Muscle layer of duodenum (tissue), 2 donors: ENCODE data around the gene RAB4A.

ENCODE experiments used
- H3K27ac ChIP-seq: one replicate; pipeline ENCODE4 v1.7.0; 2013; ENCODE audit warnings: mild to moderate bottlenecking, low read length
- H3K27me3 ChIP-seq: one replicate; pipeline ENCODE4 v1.7.0; 2013; ENCODE audit warnings: low read depth, mild to moderate bottlenecking, control low read depth, low read length
- H3K36me3 ChIP-seq, 2 donors: one replicate each; pipeline ENCODE4 v1.7.0; 2013; ENCODE audit warnings: low read length in 2 of 2, control low read depth in 1 of 2, mild to moderate bottlenecking in 1 of 2; ENCODE audit not compliant: insufficient read depth in 2 of 2, control insufficient read depth in 1 of 2
- H3K4me1 ChIP-seq, 2 donors: one replicate each; pipeline ENCODE4 v1.7.0; 2013; ENCODE audit warnings: low read length in 2 of 2, mild to moderate bottlenecking in 2 of 2, control low read depth in 1 of 2, moderate library complexity in 1 of 2; ENCODE audit not compliant: insufficient read depth in 2 of 2, control insufficient read depth in 1 of 2
- H3K4me3 ChIP-seq, 2 donors: one replicate each; pipeline ENCODE4 v1.7.0; 2013; ENCODE audit warnings: low read length in 2 of 2, low read depth in 1 of 2, mild to moderate bottlenecking in 1 of 2
- H3K9me3 ChIP-seq, 2 donors: one replicate each; pipeline ENCODE4 v1.7.0; 2013; ENCODE audit warnings: low read length in 2 of 2, control low read depth in 1 of 2, mild to moderate bottlenecking in 1 of 2; ENCODE audit not compliant: control insufficient read depth in 1 of 2
- donor health status: healthy.

Gene RAB4A

GRCh38 chr1:229270547-229271447 is at the start of gene RAB4A:
Gene RAB4A, plus strand, starts transcription at chr1:229271111. Its CDS starts 229 bp downstream, at chr1:229271340.
- H3K27me3 ChIP-seq, result no peaks in the 10 kb centered on the region
- peak within 1 kb of the TSS; percentile 81 to 85 for H3K4me3 ChIP-seq
- H3K9me3 ChIP-seq, result peaks cover 0 to 6% of the 10 kb centered on the region in 2 donors
- H3K4me1 ChIP-seq, result peaks cover 9 to 41% of the 10 kb centered on the region in 2 donors
- peak within 1 kb of the TSS; percentile 78 for H3K27ac ChIP-seq
- H3K36me3 ChIP-seq, result no peaks in the 10 kb centered on the region

- H3K27ac ChIP-seq, result peak overlapping the region; percentile 43
- H3K4me3 ChIP-seq, result no peak overlapping the region
Observed at GRCh38 chr1:229222081-229222480, 48.8 kb upstream of the RAB4A start.

GRCh38 chr1:229223498-229223897 is 47.4 kb upstream of the RAB4A start:
- no peaks in the 10 kb centered on the region for H3K9me3 ChIP-seq
- no peaks in the 10 kb centered on the region for H3K27me3 ChIP-seq
- no peaks in the 10 kb centered on the region for H3K36me3 ChIP-seq
- no peak overlapping the region for H3K27ac ChIP-seq
- H3K4me1 ChIP-seq, result peaks cover 7 to 9% of the 10 kb centered on the region in 2 donors
- H3K4me3 ChIP-seq, result no peak overlapping the region

More at GRCh38 chr1:229222081-229222480, 48.8 kb upstream of the RAB4A start:
- Histone ChIP-seq H3K9me3 (no peaks in the 10 kb centered on the region), H3K36me3 (no peaks in the 10 kb centered on the region), H3K4me1 (peaks cover 7 to 9% of the 10 kb centered on the region in 2 donors), H3K27me3 (no peaks in the 10 kb centered on the region)

- Histone ChIP-seq H3K27me3 (no peaks in the 10 kb centered on the region), H3K4me1 (peaks cover 7 to 9% of the 10 kb centered on the region in 2 donors), H3K4me3 (no peak overlapping the region), H3K27ac (no peak overlapping the region), H3K36me3 (no peaks in the 10 kb centered on the region), H3K9me3 (no peaks in the 10 kb centered on the region)
Observed at GRCh38 chr1:229224308-229224707, 46.6 kb upstream of the RAB4A start.

- Histone ChIP-seq H3K4me3 (no peak overlapping the region), H3K4me1 (peaks cover 12 to 13% of the 10 kb centered on the region in 2 donors), H3K36me3 (no peaks in the 10 kb centered on the region), H3K9me3 (no peaks in the 10 kb centered on the region), H3K27me3 (no peaks in the 10 kb centered on the region), H3K27ac (no peak overlapping the region)
Observed at GRCh38 chr1:229225331-229225782, 45.6 kb upstream of the RAB4A start.

GRCh38 chr1:229226796-229227195 is 44.1 kb upstream of the RAB4A start:
- H3K36me3 ChIP-seq, result no peaks in the 10 kb centered on the region
- H3K4me1 ChIP-seq, result peaks cover 10 to 12% of the 10 kb centered on the region in 2 donors
- no peak overlapping the region for H3K4me3 ChIP-seq
- H3K9me3 ChIP-seq, result no peaks in the 10 kb centered on the region
- no peak overlapping the region for H3K27ac ChIP-seq
- H3K27me3 ChIP-seq, result no peaks in the 10 kb centered on the region

- H3K27ac ChIP-seq, result no peak overlapping the region
- H3K36me3 ChIP-seq, result no peaks in the 10 kb centered on the region
- H3K27me3 ChIP-seq, result no peaks in the 10 kb centered on the region
- H3K4me1 ChIP-seq, result peaks cover 8 to 11% of the 10 kb centered on the region in 2 donors
- no peaks in the 10 kb centered on the region for H3K9me3 ChIP-seq
- H3K4me3 ChIP-seq, result no peak overlapping the region
Observed at GRCh38 chr1:229227298-229227919, 43.5 kb upstream of the RAB4A start.

- H3K27ac ChIP-seq, result no peak overlapping the region
Observed at GRCh38 chr1:229228522-229228921, 42.4 kb upstream of the RAB4A start.

GRCh38 chr1:229229137-229229720 is 41.7 kb upstream of the RAB4A start:
- H3K27ac ChIP-seq, result peak overlapping the region; percentile 59
- H3K4me1 ChIP-seq, result peaks cover 8 to 11% of the 10 kb centered on the region in 2 donors
- peak overlapping the region in 1 of 2 donors; percentile 2 for H3K4me3 ChIP-seq

More at GRCh38 chr1:229228522-229228921, 42.4 kb upstream of the RAB4A start:
- Histone ChIP-seq H3K27me3 (no peaks in the 10 kb centered on the region), H3K4me3 (no peak overlapping the region), H3K36me3 (no peaks in the 10 kb centered on the region), H3K9me3 (no peaks in the 10 kb centered on the region), H3K4me1 (peaks cover 8 to 11% of the 10 kb centered on the region in 2 donors)

GRCh38 chr1:229229721-229230139 is 41.2 kb upstream of the RAB4A start:
- H3K9me3 ChIP-seq, result no peaks in the 10 kb centered on the region
- H3K4me1 ChIP-seq, result peaks cover 8 to 11% of the 10 kb centered on the region in 2 donors
- peak overlapping the region; percentile 59 for H3K27ac ChIP-seq
- H3K36me3 ChIP-seq, result no peaks in the 10 kb centered on the region
- no peaks in the 10 kb centered on the region for H3K27me3 ChIP-seq
- no peak overlapping the region for H3K4me3 ChIP-seq

More at GRCh38 chr1:229229137-229229720, 41.7 kb upstream of the RAB4A start:
- no peaks in the 10 kb centered on the region for H3K36me3 ChIP-seq
- H3K9me3 ChIP-seq, result no peaks in the 10 kb centered on the region
- no peaks in the 10 kb centered on the region for H3K27me3 ChIP-seq
